ENCODE results near the gene BORCS6.

Gene BORCS6

DNA sequence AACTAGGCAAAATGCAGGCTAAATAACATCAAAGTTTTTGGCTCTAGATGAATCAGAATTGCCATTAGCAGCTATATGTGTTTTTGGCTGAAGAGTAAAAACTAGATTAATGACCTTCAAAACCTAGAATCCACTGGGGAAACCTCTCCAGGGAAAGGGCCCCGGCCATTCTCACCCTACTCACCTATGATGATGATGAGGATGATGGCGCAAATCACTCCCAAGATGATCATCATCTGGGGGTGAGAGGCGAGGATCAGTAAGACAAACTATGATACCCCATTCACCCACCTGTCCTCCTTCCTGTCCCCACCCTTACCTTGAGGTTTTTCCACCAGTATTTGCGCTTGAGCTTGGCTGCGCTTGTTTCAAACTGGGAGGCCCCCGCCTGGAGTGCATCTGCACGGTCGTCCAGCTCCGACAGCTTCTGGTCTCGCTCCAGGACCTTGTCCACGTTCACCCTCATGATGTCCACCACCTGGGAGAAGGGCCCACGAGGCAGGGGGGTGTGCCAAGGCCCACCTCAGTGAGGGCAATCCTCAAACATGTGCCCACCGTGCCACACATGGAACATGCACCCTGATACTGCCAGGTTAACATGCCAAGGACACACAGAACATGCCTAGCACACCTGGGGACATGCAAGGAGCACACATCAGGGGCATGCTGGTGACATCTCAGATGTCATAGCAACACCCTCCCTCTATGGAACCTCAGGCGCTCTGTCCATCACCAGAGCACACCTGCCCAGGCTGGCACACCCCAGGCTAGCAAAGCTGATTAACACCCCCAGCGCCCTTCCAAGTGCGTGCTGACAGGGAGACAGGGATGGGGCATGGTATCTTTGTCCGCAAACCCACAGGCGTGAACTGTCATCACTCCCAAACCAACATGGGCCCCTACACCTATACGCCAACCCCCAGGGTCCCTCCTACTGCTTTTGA lies 28.4 kb downstream of the BORCS6 start:
- no peaks in the 10 kb centered on the region for H3K27me3 ChIP-seq (ENCODE audit: control insufficient read depth, insufficient read depth, low read length)
- H3K4me1 ChIP-seq (ENCODE audit: control insufficient read depth, insufficient read depth, low read length) = peaks cover 34% of the 10 kb centered on the region
- H3K4me3 ChIP-seq (ENCODE audit: low read length) = peak overlapping the region; percentile 79

GRCh38 chr17:8160741-8161221 lies 29.2 kb downstream of the BORCS6 start:
- Histone ChIP-seq H3K9ac (ENCODE audit: low read length) (no peak overlapping the region), H3K27ac (ENCODE audit: low read depth, low read length) (peak overlapping the region; percentile 99), H3K27me3 (ENCODE audit: control insufficient read depth, insufficient read depth, low read length) (no peaks in the 10 kb centered on the region), H3K4me3 (ENCODE audit: low read length) (no peak overlapping the region), H3K4me1 (ENCODE audit: control insufficient read depth, insufficient read depth, low read length) (peaks cover 34% of the 10 kb centered on the region), H3K36me3 (ENCODE audit: control insufficient read depth, insufficient read depth, low read length) (peaks cover 14% of the 10 kb centered on the region)

More for the DNA sequence above, 28.4 kb downstream of the BORCS6 start:
- peak overlapping the region; percentile 92 for H3K9ac ChIP-seq (ENCODE audit: low read length)
- H3K27ac ChIP-seq (ENCODE audit: low read depth, low read length) = peak overlapping the region; percentile 99
- peaks cover 11% of the 10 kb centered on the region for H3K36me3 ChIP-seq (ENCODE audit: control insufficient read depth, insufficient read depth, low read length)

GRCh38 chr17:8160224-8160577 lies 29.8 kb downstream of the BORCS6 start:
- Histone ChIP-seq H3K36me3 (ENCODE audit: control insufficient read depth, insufficient read depth, low read length) (peaks cover 14% of the 10 kb centered on the region), H3K4me3 (ENCODE audit: low read length) (no peak overlapping the region), H3K27me3 (ENCODE audit: control insufficient read depth, insufficient read depth, low read length) (no peaks in the 10 kb centered on the region), H3K4me1 (ENCODE audit: control insufficient read depth, insufficient read depth, low read length) (peaks cover 34% of the 10 kb centered on the region), H3K27ac (ENCODE audit: low read depth, low read length) (no peak overlapping the region), H3K9ac (ENCODE audit: low read length) (no peak overlapping the region)

DNA sequence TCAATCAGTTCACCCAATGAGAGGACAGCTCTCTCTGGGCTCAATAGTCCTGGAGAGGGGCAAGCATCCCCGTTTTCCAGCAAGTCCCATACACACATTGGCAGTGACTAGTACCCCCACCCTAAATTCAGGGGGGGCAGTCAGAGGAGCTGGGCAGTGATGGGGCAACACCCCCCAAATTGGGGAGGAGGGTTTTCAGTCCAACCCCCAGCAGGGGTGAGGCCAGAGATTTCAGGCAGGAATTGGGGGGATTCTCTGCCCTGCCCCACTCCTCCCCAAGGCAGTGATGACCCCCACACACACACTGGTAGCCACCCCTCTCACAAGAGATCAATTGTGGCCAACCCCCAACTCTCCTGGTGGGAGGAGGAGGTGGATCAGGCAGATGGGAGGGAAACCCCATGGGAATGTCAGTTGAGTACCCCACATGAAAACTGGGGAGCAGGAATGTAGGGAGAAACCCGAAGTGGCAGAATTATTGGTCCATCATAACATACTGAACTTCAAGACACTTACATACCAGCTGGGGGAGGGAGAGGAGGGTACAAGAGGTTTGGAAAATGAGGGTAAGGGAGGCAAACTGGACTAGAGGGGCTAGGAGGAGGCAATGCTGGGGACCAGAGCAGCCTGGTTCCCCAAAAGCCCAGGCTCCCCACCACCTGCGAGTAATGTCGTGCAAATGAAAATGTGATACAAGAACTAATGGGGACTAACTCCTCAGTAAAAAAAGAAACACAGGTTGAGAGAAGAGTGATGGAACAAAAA lies 30.3 kb downstream of the BORCS6 start:
- peak overlapping the region; percentile 98 for H3K27ac ChIP-seq (ENCODE audit: low read depth, low read length)
- peak overlapping the region; percentile 10 for H3K9ac ChIP-seq (ENCODE audit: low read length)

GRCh38 chr17:8159032-8159400 lies 31.0 kb downstream of the BORCS6 start:
- Histone ChIP-seq H3K4me1 (ENCODE audit: control insufficient read depth, insufficient read depth, low read length) (peaks cover 38% of the 10 kb centered on the region), H3K9ac (ENCODE audit: low read length) (no peak overlapping the region), H3K27ac (ENCODE audit: low read depth, low read length) (peak overlapping the region; percentile 98), H3K36me3 (ENCODE audit: control insufficient read depth, insufficient read depth, low read length) (peaks cover 14% of the 10 kb centered on the region), H3K27me3 (ENCODE audit: control insufficient read depth, insufficient read depth, low read length) (no peaks in the 10 kb centered on the region), H3K4me3 (ENCODE audit: low read length) (no peak overlapping the region)

More for the DNA sequence above, 30.3 kb downstream of the BORCS6 start:
- Histone ChIP-seq H3K4me3 (ENCODE audit: low read length) (no peak overlapping the region), H3K27me3 (ENCODE audit: control insufficient read depth, insufficient read depth, low read length) (no peaks in the 10 kb centered on the region), H3K36me3 (ENCODE audit: control insufficient read depth, insufficient read depth, low read length) (peaks cover 14% of the 10 kb centered on the region), H3K4me1 (ENCODE audit: control insufficient read depth, insufficient read depth, low read length) (peaks cover 39% of the 10 kb centered on the region)

DNA sequence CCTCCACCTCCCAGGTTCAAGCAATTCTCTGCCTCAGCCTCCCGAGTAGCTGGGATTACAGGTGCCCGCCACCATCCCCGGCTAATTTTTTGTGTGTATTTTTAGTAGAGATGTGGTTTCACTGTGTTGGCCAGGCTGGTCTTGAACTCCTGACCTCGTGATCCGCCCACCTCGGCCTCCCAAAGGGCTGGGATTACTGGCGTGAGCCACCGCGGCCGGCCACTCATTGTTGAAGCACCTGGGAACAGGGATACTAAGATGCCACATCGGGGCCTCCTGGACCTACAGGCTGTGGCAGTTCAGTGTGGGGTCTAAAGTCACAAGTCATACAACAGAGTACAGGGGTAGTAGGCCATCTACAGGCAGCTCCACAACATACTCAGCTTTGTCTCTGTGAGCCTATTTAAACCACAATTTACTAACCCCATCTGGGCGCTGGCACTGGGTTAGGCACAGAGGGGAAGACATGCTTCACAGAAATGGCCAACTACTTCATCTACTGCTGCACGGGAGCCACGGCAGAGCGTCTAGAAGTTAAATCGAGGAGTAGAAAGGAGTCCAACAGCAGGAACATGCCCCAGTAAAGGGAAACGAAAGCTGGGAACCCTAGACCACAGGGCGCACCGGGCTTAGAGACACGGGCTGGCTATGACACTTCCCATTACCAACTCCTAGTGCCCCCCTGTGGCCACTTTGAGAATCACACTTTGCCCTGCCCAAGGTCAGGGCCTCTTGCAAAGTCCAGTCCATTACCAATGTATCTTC lies 31.5 kb downstream of the BORCS6 start:
- peaks cover 14% of the 10 kb centered on the region for H3K36me3 ChIP-seq (ENCODE audit: control insufficient read depth, insufficient read depth, low read length)
- H3K27me3 ChIP-seq (ENCODE audit: control insufficient read depth, insufficient read depth, low read length) = no peaks in the 10 kb centered on the region
- peaks cover 34% of the 10 kb centered on the region for H3K4me1 ChIP-seq (ENCODE audit: control insufficient read depth, insufficient read depth, low read length)
- H3K4me3 ChIP-seq (ENCODE audit: low read length) = peak overlapping the region; percentile 7
- H3K27ac ChIP-seq (ENCODE audit: low read depth, low read length) = peak overlapping the region; percentile 98
- H3K9ac ChIP-seq (ENCODE audit: low read length) = peak overlapping the region; percentile 1

DNA sequence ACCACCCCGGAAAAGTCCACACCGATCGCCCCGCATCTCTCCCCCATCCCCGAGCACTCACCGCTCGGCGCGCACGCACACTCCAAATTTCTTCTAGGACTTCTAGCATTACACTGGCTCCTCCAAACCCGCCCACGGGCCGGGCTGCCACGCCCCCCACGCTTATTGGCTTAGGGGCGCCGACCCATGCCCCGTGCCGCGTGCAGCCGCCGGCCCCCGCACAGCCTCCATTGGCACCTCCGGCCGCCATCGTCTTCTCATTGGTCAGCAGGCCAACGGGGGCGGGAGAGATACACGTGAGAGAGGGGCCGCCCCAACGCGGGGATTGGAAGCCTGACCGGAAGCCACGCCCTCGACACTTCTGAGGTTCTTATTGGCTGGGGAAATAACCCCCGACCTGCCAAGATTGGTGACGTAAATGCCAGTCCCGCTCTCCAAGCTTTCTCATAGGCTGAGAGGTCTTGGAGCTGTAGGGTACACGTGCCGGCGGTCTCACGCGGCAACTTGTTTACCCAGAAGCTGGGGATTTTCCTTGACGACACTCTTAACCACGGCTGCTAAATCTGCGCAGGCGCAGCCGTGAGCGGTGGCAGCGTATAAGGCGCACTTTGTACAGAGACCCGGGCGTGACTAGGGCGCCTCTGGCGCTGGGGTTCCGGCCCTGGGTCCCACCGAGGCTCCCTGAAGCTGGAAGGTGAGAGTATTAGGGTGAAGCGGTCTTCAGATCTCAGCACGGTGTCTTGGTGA lies 33.6 kb downstream of the BORCS6 start:
- Histone ChIP-seq H3K36me3 (ENCODE audit: control insufficient read depth, insufficient read depth, low read length) (peaks cover 14% of the 10 kb centered on the region), H3K27ac (ENCODE audit: low read depth, low read length) (peak overlapping the region; percentile 99), H3K9ac (ENCODE audit: low read length) (peak overlapping the region; percentile 100), H3K27me3 (ENCODE audit: control insufficient read depth, insufficient read depth, low read length) (no peaks in the 10 kb centered on the region), H3K4me3 (ENCODE audit: low read length) (peak overlapping the region; percentile 100), H3K4me1 (ENCODE audit: control insufficient read depth, insufficient read depth, low read length) (peaks cover 35% of the 10 kb centered on the region)

- Histone ChIP-seq H3K36me3 (ENCODE audit: control insufficient read depth, insufficient read depth, low read length) (peaks cover 12% of the 10 kb centered on the region), H3K4me1 (ENCODE audit: control insufficient read depth, insufficient read depth, low read length) (peaks cover 31% of the 10 kb centered on the region), H3K4me3 (ENCODE audit: low read length) (peak overlapping the region; percentile 100), H3K9ac (ENCODE audit: low read length) (peak overlapping the region; percentile 100), H3K27ac (ENCODE audit: low read depth, low read length) (peak overlapping the region; percentile 99), H3K27me3 (ENCODE audit: control insufficient read depth, insufficient read depth, low read length) (no peaks in the 10 kb centered on the region)
These were observed 34.1 kb downstream of the BORCS6 start for GRCh38 chr17:8155996-8156245.

DNA sequence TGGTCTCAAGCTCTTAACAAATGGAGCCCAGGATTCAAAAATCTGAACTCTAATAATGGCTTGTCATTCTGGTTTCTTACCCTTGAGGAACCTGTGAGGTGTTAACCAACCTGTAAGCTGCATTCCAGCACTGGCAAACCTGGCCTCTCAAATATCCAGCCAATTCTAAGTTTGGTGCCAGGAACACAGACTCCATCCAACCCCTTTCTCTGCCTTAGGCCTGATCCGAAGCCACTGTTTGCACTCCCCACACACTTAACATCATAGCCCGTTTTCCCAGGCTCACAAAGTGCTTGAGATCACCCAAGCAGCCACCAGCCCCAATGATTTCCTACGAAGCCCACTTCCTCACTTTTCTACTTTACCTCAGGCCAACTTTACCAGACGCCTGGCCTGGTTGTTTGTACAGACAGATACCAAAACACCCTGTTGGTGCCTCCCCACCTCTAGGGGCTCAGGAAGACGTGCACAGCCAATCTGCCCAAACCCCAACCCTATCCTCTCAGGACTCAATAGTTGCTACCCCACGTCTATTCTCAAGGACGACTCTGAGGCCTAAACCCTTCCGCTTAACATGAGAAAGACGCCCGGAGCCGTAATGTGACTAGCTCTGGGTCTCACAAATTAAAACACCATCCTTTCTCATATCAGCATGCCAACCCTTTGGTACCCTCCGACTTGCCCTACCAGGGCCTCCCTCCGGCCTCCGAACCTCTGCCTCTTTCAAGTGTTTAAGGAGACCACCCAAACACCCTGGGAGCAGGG lies 34.6 kb downstream of the BORCS6 start:
- Histone ChIP-seq H3K4me1 (ENCODE audit: control insufficient read depth, insufficient read depth, low read length) (peaks cover 33% of the 10 kb centered on the region), H3K9ac (ENCODE audit: low read length) (peak overlapping the region; percentile 100), H3K4me3 (ENCODE audit: low read length) (peak overlapping the region; percentile 100), H3K27ac (ENCODE audit: low read depth, low read length) (peak overlapping the region; percentile 99), H3K36me3 (ENCODE audit: control insufficient read depth, insufficient read depth, low read length) (peaks cover 10% of the 10 kb centered on the region), H3K27me3 (ENCODE audit: control insufficient read depth, insufficient read depth, low read length) (no peaks in the 10 kb centered on the region)

DNA sequence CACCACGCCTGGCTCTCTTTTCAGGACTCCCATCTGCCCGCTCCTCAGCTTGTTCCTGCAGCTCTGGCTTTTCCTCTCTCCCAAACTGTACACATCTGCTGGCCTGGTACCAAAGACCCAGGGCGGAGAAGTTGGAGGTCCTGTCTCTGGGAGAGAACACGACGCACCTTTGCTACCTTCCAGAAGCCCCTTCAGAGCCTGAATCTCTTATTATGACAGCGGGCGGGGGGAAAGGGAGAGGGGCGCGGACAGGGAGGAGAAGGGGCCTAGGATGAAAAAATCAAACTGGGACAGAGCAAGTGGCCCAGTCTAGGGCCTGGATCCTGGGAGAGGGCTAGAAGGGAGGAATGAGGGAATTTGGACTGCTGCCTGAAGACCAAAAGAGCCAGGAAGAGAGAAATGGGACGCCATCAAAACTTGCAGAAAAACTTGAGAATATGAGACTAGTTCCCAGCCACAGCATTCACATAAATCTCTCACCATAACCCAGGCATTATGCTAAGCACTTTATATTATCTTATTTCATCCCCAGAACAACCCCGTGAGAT lies 35.3 kb downstream of the BORCS6 start:
- Histone ChIP-seq H3K27ac (ENCODE audit: low read depth, low read length) (peak overlapping the region; percentile 99), H3K9ac (ENCODE audit: low read length) (peak overlapping the region; percentile 100), H3K36me3 (ENCODE audit: control insufficient read depth, insufficient read depth, low read length) (peaks cover 13% of the 10 kb centered on the region), H3K4me1 (ENCODE audit: control insufficient read depth, insufficient read depth, low read length) (peaks cover 37% of the 10 kb centered on the region), H3K27me3 (ENCODE audit: control insufficient read depth, insufficient read depth, low read length) (no peaks in the 10 kb centered on the region), H3K4me3 (ENCODE audit: low read length) (peak overlapping the region; percentile 100)
